ENCODE results near the gene PAF1.

GRCh38 chr19:39342647-39343305 is 48.1 kb downstream of the PAF1 start:
- no peak for TF ChIP-seq SP1 (IDR thresholded peaks at IDR 0.05; ENCODE audit: low read depth)
- TF ChIP-seq POLR2A (IDR thresholded peaks at IDR 0.05; ENCODE audit: borderline replicate concordance, extremely low read depth, insufficient read depth, insufficient read length) = no peak
- no peak for TF ChIP-seq CTCF (IDR thresholded peaks at IDR 0.05 in 2 of 3, conservative IDR thresholded peaks at IDR 0.05 in 1 of 3; ENCODE audit: borderline replicate concordance in 1 of 3, insufficient read depth in 1 of 3, low read depth in 2 of 3, low read length in 2 of 3)
